GOT3 (cell line): Measurements from ENCODE around the gene SPX.
A peak's percentile ranks its signal among the peaks of the same experiment; 100 is the strongest.

Experiments used
- DNase-seq: peaks from one replicate; lab custom pipeline; 2025; ENCODE audit warnings: mixed read lengths; lab: John Stamatoyannopoulos, UW

The SPX gene

GRCh38 chr12:21526053-21526452 lies at the start of gene SPX:
Gene SPX (plus strand): TSS chr12:21526296. CDS start chr12:21526473, 177 bp downstream.
- DNase-seq = no peak

- no peak for DNase-seq
Observed at GRCh38 chr12:21476949-21477348, 49.1 kb upstream of the SPX start.

GRCh38 chr12:21478756-21479455 lies 47.2 kb upstream of the SPX start:
- DNase-seq = no peak

GRCh38 chr12:21483531-21483930 lies 42.6 kb upstream of the SPX start:
- no peak for DNase-seq

GRCh38 chr12:21485998-21486397 lies 40.1 kb upstream of the SPX start:
- no peak for DNase-seq

- DNase-seq = no peak
Observed at GRCh38 chr12:21499765-21500164, 26.3 kb upstream of the SPX start.

- DNase-seq = no peak
Observed at GRCh38 chr12:21500786-21501257, 25.3 kb upstream of the SPX start.

- peak; percentile 76 for DNase-seq
Observed at GRCh38 chr12:21501258-21502163, 24.6 kb upstream of the SPX start, which contains the start of the genes GOLT1B and RECQL. Gene GOLT1B (plus strand): TSS chr12:21501789. CDS start chr12:21501924, 135 bp downstream. Gene RECQL (minus strand): TSS chr12:21501635. CDS start chr12:21499570, 2,065 bp downstream.

- no peak for DNase-seq
Observed at GRCh38 chr12:21502164-21502496, 24.0 kb upstream of the SPX start.

- no peak for DNase-seq
Observed at GRCh38 chr12:21502872-21503271, 23.2 kb upstream of the SPX start.

- no peak for DNase-seq
Observed at GRCh38 chr12:21505888-21506287, 20.2 kb upstream of the SPX start.

- no peak for DNase-seq
Observed at GRCh38 chr12:21507849-21508248, 18.2 kb upstream of the SPX start.

- DNase-seq = no peak
Observed at GRCh38 chr12:21509768-21510167, 16.3 kb upstream of the SPX start.

- DNase-seq = no peak
Observed at GRCh38 chr12:21516281-21516680, 9.8 kb upstream of the SPX start.

- no peak for DNase-seq
Observed at GRCh38 chr12:21518451-21518850, 7.6 kb upstream of the SPX start.

- no peak for DNase-seq
Observed at GRCh38 chr12:21521541-21521940, 4.6 kb upstream of the SPX start.

- no peak for DNase-seq
Observed at GRCh38 chr12:21523148-21523547, 2.9 kb upstream of the SPX start.

GRCh38 chr12:21526721-21527345 lies 737 bp downstream of the SPX start:
- no peak for DNase-seq

GRCh38 chr12:21527451-21528180 lies 1.5 kb downstream of the SPX start:
- DNase-seq = peak; percentile 12

- DNase-seq = no peak
Observed at GRCh38 chr12:21528953-21529352, 2.9 kb downstream of the SPX start.

GRCh38 chr12:21529456-21529855 lies 3.4 kb downstream of the SPX start:
- no peak for DNase-seq
